ENCODE results near the gene PXDC1. TPM values are rescaled to one million over a fixed set of nuclear protein-coding genes. Genes with fewer than 3 reads are reported as not detected.

Gene PXDC1
- total RNA-seq, 1 donor from 2014 or later = 75.9 TPM

GRCh38 chr6:3735029-3735605, 16.4 kb downstream of the PXDC1 start:
- TF ChIP-seq POLR2A (IDR thresholded peaks at IDR 0.05) (no peak), CTCF (IDR thresholded peaks at IDR 0.05) (no peak), POLR2AphosphoS5 (IDR thresholded peaks at IDR 0.05; ENCODE audit: insufficient read depth in 1 of 2, low read depth in 1 of 2) (no peak)
- Histone ChIP-seq H3K27ac (no peak overlapping the region), H3K27me3 (no peaks in the 10 kb centered on the region), H3K36me3 (peaks cover 0 to 43% of the 10 kb centered on the region in 2 donors), H3K9me3 (no peaks in the 10 kb centered on the region), H3K4me3 (no peak overlapping the region), H3K4me1 (peaks cover 53% of the 10 kb centered on the region)
- intact Hi-C loops (cut with DNase I) = no loop called here
- no peak for DNase-seq (ENCODE audit: extremely low spot score in 2 of 2)

GRCh38 chr6:3734023-3734422, 17.5 kb downstream of the PXDC1 start:
- DNase-seq (ENCODE audit: extremely low spot score in 2 of 2) = no peak
- Histone ChIP-seq H3K4me1 (peaks cover 52% of the 10 kb centered on the region), H3K4me3 (no peak overlapping the region), H3K36me3 (peaks cover 0 to 43% of the 10 kb centered on the region in 2 donors), H3K27me3 (no peaks in the 10 kb centered on the region), H3K27ac (no peak overlapping the region), H3K9me3 (no peaks in the 10 kb centered on the region)
- TF ChIP-seq POLR2A (IDR thresholded peaks at IDR 0.05) (no peak), CTCF (IDR thresholded peaks at IDR 0.05) (no peak), POLR2AphosphoS5 (IDR thresholded peaks at IDR 0.05; ENCODE audit: insufficient read depth in 1 of 2, low read depth in 1 of 2) (no peak)
- intact Hi-C loops (cut with DNase I) = loop anchor here (5.0 kb wide), 2 partner anchors 322 to 452 kb away; no protein-coding TSS in a partner anchor

GRCh38 chr6:3733321-3733925, 18.1 kb downstream of the PXDC1 start:
- TF ChIP-seq POLR2A (IDR thresholded peaks at IDR 0.05) (no peak), CTCF (IDR thresholded peaks at IDR 0.05) (no peak)
- no peak overlapping the region for H3K27ac ChIP-seq
- no peaks in the 10 kb centered on the region for H3K9me3 ChIP-seq
- no peak for DNase-seq (ENCODE audit: extremely low spot score in 2 of 2)
- no peak overlapping the region for H3K4me3 ChIP-seq
- peaks cover 0 to 45% of the 10 kb centered on the region in 2 donors for H3K36me3 ChIP-seq
- no peaks in the 10 kb centered on the region for H3K27me3 ChIP-seq
- intact Hi-C loops (cut with DNase I) = loop anchor here (5.0 kb wide), 2 partner anchors 321 to 451 kb away; no protein-coding TSS in a partner anchor
- H3K4me1 ChIP-seq = peaks cover 49% of the 10 kb centered on the region

GRCh38 chr6:3732345-3733141, 19.0 kb downstream of the PXDC1 start:
- Histone ChIP-seq H3K36me3 (peaks cover 0 to 43% of the 10 kb centered on the region in 2 donors), H3K27me3 (no peaks in the 10 kb centered on the region), H3K9me3 (no peaks in the 10 kb centered on the region), H3K4me3 (no peak overlapping the region), H3K27ac (no peak overlapping the region), H3K4me1 (peaks cover 40% of the 10 kb centered on the region)
- peak in 1 of 2 donors; percentile 89 for DNase-seq (ENCODE audit: extremely low spot score in 2 of 2)
- TF ChIP-seq CTCF (IDR thresholded peaks at IDR 0.05) (peak; percentile 70 to 82 (median 73)), POLR2A (IDR thresholded peaks at IDR 0.05) (no peak)
- intact Hi-C loops (cut with DNase I) = loop anchor here (5.0 kb wide), 2 partner anchors 320 to 450 kb away; no protein-coding TSS in a partner anchor
